CD14-positive monocyte (primary cell): Measurements from ENCODE around the gene NCOA5. TPM values are rescaled to one million over a fixed set of nuclear protein-coding genes. Genes with fewer than 3 reads are reported as not detected.

ENCODE experiments used
- DNase-seq, 3 donors: peaks; one replicate each; pipeline ENCODE4 v3.0.0-alpha.2; 2011 to 2022
- H2AFZ ChIP-seq: 2 replicates; pipeline ENCODE4 v1.6.0; 2012; ENCODE audit warnings: mild to moderate bottlenecking, low read depth, low read length, inconsistent platforms; ENCODE audit not compliant: insufficient read depth, poor library complexity, severe bottlenecking
- H3K27ac ChIP-seq, 2 donors: 1 replicate in 1 of 2; 2 replicates in 1 of 2; pipeline ENCODE4 v1.5.1; 2012 to 2013; ENCODE audit warnings: low read length in 2 of 2, control low read depth in 1 of 2, inconsistent platforms in 1 of 2, low read depth in 1 of 2, mild to moderate bottlenecking in 1 of 2
- H3K27me3 ChIP-seq, 2 donors: one replicate each; pipeline versions ENCODE4 v1.6.0 to v1.6.1; 2011 to 2013; ENCODE audit warnings: low read length in 2 of 2; ENCODE audit not compliant: control insufficient read depth in 2 of 2, insufficient read depth in 2 of 2
- H3K36me3 ChIP-seq, 2 donors: replicated peaks in 1 of 2; 1 replicate in 1 of 2; 2 replicates in 1 of 2; pipeline versions ENCODE4 v1.5.1 to v1.6.1; 2012 to 2013; ENCODE audit warnings: low read length in 2 of 2, control low read depth in 1 of 2, inconsistent platforms in 1 of 2, mild to moderate bottlenecking in 1 of 2; ENCODE audit not compliant: insufficient read depth in 2 of 2, control insufficient read depth in 1 of 2
- H3K4me1 ChIP-seq, 2 donors: 1 replicate in 1 of 2; 2 replicates in 1 of 2; pipeline versions ENCODE4 v1.5.1 to v1.6.1; 2012 to 2013; ENCODE audit warnings: low read length in 2 of 2, control low read depth in 1 of 2, inconsistent platforms in 1 of 2, mild to moderate bottlenecking in 1 of 2, moderate library complexity in 1 of 2; ENCODE audit not compliant: insufficient read depth in 2 of 2, control insufficient read depth in 1 of 2
- H3K4me2 ChIP-seq: replicated peaks from 2 replicates; pipeline ENCODE3; 2012; ENCODE audit warnings: low read length, moderate library complexity, mild to moderate bottlenecking; ENCODE audit not compliant: poor library complexity, severe bottlenecking; ENCODE audit errors: extremely low read depth
- H3K4me3 ChIP-seq, 3 experiments: fragments of 200-600 bp in 1 of 3; sonication (generic) in 1 of 3; replicated peaks in 1 of 3; 1 replicate in 2 of 3; 2 replicates in 1 of 3; pipeline ENCODE4 v1.5.1; 2011 to 2013; ENCODE audit warnings: low read length in 3 of 3, mild to moderate bottlenecking in 3 of 3, control low read depth in 2 of 3, low read depth in 2 of 3, inconsistent platforms in 1 of 3, moderate library complexity in 1 of 3
- H3K79me2 ChIP-seq: 2 replicates; pipeline ENCODE4 v1.6.0; 2012; ENCODE audit warnings: mild to moderate bottlenecking, control low read depth, inconsistent platforms, low read length, moderate library complexity; ENCODE audit not compliant: insufficient read depth
- H3K9ac ChIP-seq: 2 replicates; pipeline ENCODE4 v1.6.0; 2017; ENCODE audit warnings: low read length, mild to moderate bottlenecking; ENCODE audit not compliant: insufficient read depth, poor library complexity, severe bottlenecking
- H3K9me3 ChIP-seq, 2 donors: replicated peaks in 1 of 2; 1 replicate in 1 of 2; 2 replicates in 1 of 2; pipeline versions ENCODE4 v1.5.1 to v1.6.1; 2012 to 2013; ENCODE audit warnings: low read length in 2 of 2, control low read depth in 1 of 2; ENCODE audit not compliant: control insufficient read depth in 1 of 2, insufficient read depth in 1 of 2
- H4K20me1 ChIP-seq: 2 replicates; pipeline ENCODE4 v1.6.0; 2012; ENCODE audit warnings: mild to moderate bottlenecking, low read length, control low read depth, moderate library complexity; ENCODE audit not compliant: insufficient read depth
- H3K27ac Mint-ChIP-seq, 7 donors: one replicate each; pipeline ENCODE4 v1.8.0; 2020; ENCODE audit warnings: mild to moderate bottlenecking in 7 of 7, mixed read lengths in 7 of 7, moderate library complexity in 6 of 7, inconsistent platforms in 2 of 7
- H3K27me3 Mint-ChIP-seq, 3 donors: one replicate each; pipeline ENCODE4 v1.8.0; 2021 to 2022; ENCODE audit warnings: low read depth in 3 of 3, mild to moderate bottlenecking in 3 of 3, mixed read lengths in 3 of 3, moderate library complexity in 3 of 3, inconsistent platforms in 1 of 3
- H3K36me3 Mint-ChIP-seq, 2 donors: one replicate each; pipeline ENCODE4 v1.8.0; 2020; ENCODE audit warnings: mixed read lengths in 2 of 2, inconsistent platforms in 1 of 2, mild to moderate bottlenecking in 1 of 2
- H3K4me1 Mint-ChIP-seq: one replicate; pipeline ENCODE4 v1.8.0; 2020; ENCODE audit warnings: mild to moderate bottlenecking, mixed read lengths
- H3K4me3 Mint-ChIP-seq, 2 donors: one replicate each; pipeline ENCODE4 v1.8.0; 2020; ENCODE audit warnings: mild to moderate bottlenecking in 2 of 2, mixed read lengths in 2 of 2, moderate library complexity in 1 of 2
- H3K9me3 Mint-ChIP-seq, 7 donors: one replicate each; pipeline ENCODE4 v1.8.0; 2020 to 2022; ENCODE audit warnings: mixed read lengths in 7 of 7, mild to moderate bottlenecking in 6 of 7, moderate library complexity in 6 of 7, inconsistent platforms in 2 of 7
- WGBS: methylation state at CpG from one replicate; pipeline ENCODE4 v1.1.5; 2013; ENCODE audit warnings: missing lambda C conversion rate; ENCODE audit not compliant: insufficient coverage; 5-methylcytosine and 5-hydroxymethylcytosine counted together
- intact Hi-C, 2 donors: fragments of 100-400 bp; cut with micrococcal nuclease; formaldehyde crosslinking; loops; one replicate each; pipeline versions ENCODE4 v1.15.0 to v1.15.1; 2023
- polyA plus RNA-seq, 3 donors: library from polyadenylated mRNA; depleted of rRNA in 1 of 3; unstranded in 2 of 3; stranded (reverse) in 1 of 3; fragments of 300-500 nt in 2 of 3; fragments of >200 nt in 1 of 3; fragmentation: Illumina TruSeq in 2 of 3; gene quantifications; 1 replicate in 2 of 3; 2 replicates in 1 of 3; pipeline ENCODE4 v1.2.3, GENCODE V29; 2012 to 2021
- TF ChIP-seq, protein P1 (sequence below): fragments of 200-600 bp; IDR thresholded peaks from one replicate; pipeline ENCODE4 v1.8.0; 2022; ENCODE audit warnings: antibody characterized with exemption, mild to moderate bottlenecking

The NCOA5 gene
- polyA plus RNA-seq, 3 donors = 4.5 to 10.2 (median 6.0) TPM

GRCh38 chr20:46060975-46061374 is 28.8 kb downstream of the NCOA5 start:
- Histone ChIP-seq H3K9me3 (peaks cover 0 to 4% of the 10 kb centered on the region in 2 donors), H3K27me3 (peaks cover 15 to 24% of the 10 kb centered on the region in 2 donors), H3K9ac (no peak overlapping the region), H3K27ac (peak overlapping the region in 1 of 2 donors; percentile 10), H4K20me1 (peaks cover 93% of the 10 kb centered on the region), H3K4me3 (peak overlapping the region in 1 of 3 experiments; percentile 45), H3K36me3 (peaks cover 51% of the 10 kb centered on the region in 2 donors), H2AFZ (no peak overlapping the region), H3K4me2 (peak overlapping the region; percentile 41), H3K79me2 (no peaks in the 10 kb centered on the region), H3K4me1 (peaks cover 38 to 53% of the 10 kb centered on the region in 2 donors)
- 85% methylated on average over 4 of the region's 4 CpGs for WGBS
- no peak for DNase-seq
- H3K4me3 Mint-ChIP-seq = peak overlapping the region in 1 of 2 donors; percentile 73
- H3K27ac Mint-ChIP-seq = peak overlapping the region in 3 of 7 donors; percentile 11 to 57 (median 52)
- peaks cover 52% of the 10 kb centered on the region for H3K4me1 Mint-ChIP-seq
- H3K36me3 Mint-ChIP-seq = peaks cover 59 to 61% of the 10 kb centered on the region in 2 donors
- peaks cover 23 to 33% (median 24%) of the 10 kb centered on the region in 3 donors for H3K27me3 Mint-ChIP-seq
- peaks cover 0 to 8% (median 0%) of the 10 kb centered on the region in 7 donors for H3K9me3 Mint-ChIP-seq
- intact Hi-C loops = no loop called here
- TF ChIP-seq, protein P1, sequence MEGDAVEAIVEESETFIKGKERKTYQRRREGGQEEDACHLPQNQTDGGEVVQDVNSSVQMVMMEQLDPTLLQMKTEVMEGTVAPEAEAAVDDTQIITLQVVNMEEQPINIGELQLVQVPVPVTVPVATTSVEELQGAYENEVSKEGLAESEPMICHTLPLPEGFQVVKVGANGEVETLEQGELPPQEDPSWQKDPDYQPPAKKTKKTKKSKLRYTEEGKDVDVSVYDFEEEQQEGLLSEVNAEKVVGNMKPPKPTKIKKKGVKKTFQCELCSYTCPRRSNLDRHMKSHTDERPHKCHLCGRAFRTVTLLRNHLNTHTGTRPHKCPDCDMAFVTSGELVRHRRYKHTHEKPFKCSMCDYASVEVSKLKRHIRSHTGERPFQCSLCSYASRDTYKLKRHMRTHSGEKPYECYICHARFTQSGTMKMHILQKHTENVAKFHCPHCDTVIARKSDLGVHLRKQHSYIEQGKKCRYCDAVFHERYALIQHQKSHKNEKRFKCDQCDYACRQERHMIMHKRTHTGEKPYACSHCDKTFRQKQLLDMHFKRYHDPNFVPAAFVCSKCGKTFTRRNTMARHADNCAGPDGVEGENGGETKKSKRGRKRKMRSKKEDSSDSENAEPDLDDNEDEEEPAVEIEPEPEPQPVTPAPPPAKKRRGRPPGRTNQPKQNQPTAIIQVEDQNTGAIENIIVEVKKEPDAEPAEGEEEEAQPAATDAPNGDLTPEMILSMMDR = no peak

DNA sequence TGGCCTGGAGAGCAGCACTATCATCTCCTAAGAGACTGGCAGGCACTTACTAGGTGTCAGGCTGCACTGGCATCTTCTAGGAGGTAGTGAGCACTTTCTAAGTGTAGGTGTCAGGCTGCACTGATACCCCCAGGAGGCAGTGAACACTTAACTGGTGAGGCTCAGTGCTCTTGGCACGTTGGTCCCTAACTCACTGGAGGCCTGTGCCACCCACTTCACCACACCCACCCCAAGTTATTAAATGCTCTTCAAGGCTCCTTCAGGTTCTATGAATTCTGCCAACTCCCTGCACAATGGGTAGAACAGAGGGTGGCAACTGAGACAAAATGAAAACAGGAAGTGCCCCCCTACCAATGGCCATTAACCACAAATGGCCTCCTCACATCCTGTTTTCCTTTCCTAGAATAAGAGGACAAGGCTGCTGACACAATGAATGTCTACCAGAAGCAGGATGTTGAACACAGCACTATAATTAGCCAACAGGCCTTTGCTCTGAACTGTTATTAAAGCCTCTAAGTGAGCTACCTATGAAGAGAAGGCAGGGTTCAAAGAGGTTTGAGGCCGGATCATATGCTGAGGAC is 29.4 kb downstream of the NCOA5 start:
- Histone ChIP-seq H3K9ac (no peak overlapping the region), H3K4me2 (peak overlapping the region; percentile 41), H2AFZ (no peak overlapping the region), H3K79me2 (no peaks in the 10 kb centered on the region), H3K36me3 (peaks cover 45% of the 10 kb centered on the region in 2 donors), H3K4me1 (peaks cover 38 to 53% of the 10 kb centered on the region in 2 donors), H3K27me3 (peaks cover 15 to 26% of the 10 kb centered on the region in 2 donors), H3K4me3 (peak overlapping the region in 1 of 3 experiments; percentile 45), H3K27ac (no peak overlapping the region), H4K20me1 (peaks cover 88% of the 10 kb centered on the region), H3K9me3 (peaks cover 0 to 4% of the 10 kb centered on the region in 2 donors)
- H3K27ac Mint-ChIP-seq = peak overlapping the region in 3 of 7 donors; percentile 31 to 75 (median 50)
- H3K4me1 Mint-ChIP-seq = peaks cover 52% of the 10 kb centered on the region
- intact Hi-C loops = no loop called here
- TF ChIP-seq, protein P1 = no peak
- H3K9me3 Mint-ChIP-seq = peaks cover 0 to 8% (median 0%) of the 10 kb centered on the region in 7 donors
- peak; percentile 21 to 47 (median 45) for DNase-seq
- H3K36me3 Mint-ChIP-seq = peaks cover 53 to 55% of the 10 kb centered on the region in 2 donors
- H3K27me3 Mint-ChIP-seq = peaks cover 25 to 39% (median 30%) of the 10 kb centered on the region in 3 donors
- WGBS = no CpG with 5 or more reads among the region's 2 CpGs
- peak overlapping the region in 1 of 2 donors; percentile 73 for H3K4me3 Mint-ChIP-seq
